Left ventricle myocardium superior (tissue), 1 donor: ENCODE results near the gene CELF1. TPM values are rescaled to one million over a fixed set of nuclear protein-coding genes. Genes with fewer than 3 reads are reported as not detected.

ENCODE experiments used
- ATAC-seq: fragments of 200-7000 bp; cut with Tn5 transposase; one replicate; pipeline ENCODE4 v1.9.1; 2020; ENCODE audit warnings: mild to moderate bottlenecking, moderate library complexity
- DNase-seq: peaks from one replicate; pipeline ENCODE4 v3.0.0-alpha.2; 2020
- intact Hi-C: fragments of 100-400 bp; cut with micrococcal nuclease; formaldehyde crosslinking; loops from one replicate; pipeline ENCODE4 v1.11.0; 2022
- total RNA-seq: library from RNA; stranded (reverse); fragmentation: NEBNext Ultra II Directional; extraction: Animal tissue kit (Norgen Biotek cat#: 25700); gene quantifications from one replicate; pipeline ENCODE4 v1.2.1, GENCODE V29; 2021
- donor health status: DM: no; HTN: yes; CAD: no; lungs with severe emphysema.

Gene CELF1
- total RNA-seq, 1 donor from 2014 or later, result 97.3 TPM

DNA sequence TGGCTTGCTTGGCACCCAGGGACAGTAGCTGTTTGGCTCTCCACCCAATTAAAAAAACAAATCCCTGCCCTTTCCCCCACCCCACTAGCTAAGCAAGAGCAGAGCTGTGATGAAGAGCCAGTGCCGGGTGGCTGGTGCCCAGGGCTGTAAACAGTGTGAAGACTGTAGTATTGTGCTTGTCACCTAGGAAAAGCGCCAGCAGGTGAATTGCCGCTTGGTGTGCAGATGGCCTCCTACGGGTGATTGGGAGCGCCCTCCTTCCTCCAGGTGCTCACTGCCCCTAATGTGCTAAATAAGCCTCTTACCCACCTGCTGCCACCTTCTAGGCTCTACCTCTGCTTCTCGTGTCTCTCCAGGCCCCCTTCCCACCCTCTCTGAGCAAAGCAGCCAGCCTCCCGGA lies 85.6 kb downstream of the CELF1 start:
- ATAC-seq (peak; percentile 5), DNase-seq (no peak)
- intact Hi-C loops, result no loop called here

- DNase-seq (peak; percentile 61), ATAC-seq (peak; percentile 59)
- intact Hi-C loops, result no loop called here
Measured at GRCh38 chr11:47466701-47467250, 86.2 kb downstream of the CELF1 start.

GRCh38 chr11:47466201-47466600 lies 86.7 kb downstream of the CELF1 start:
- no peak for DNase-seq
- intact Hi-C loops, result no loop called here
- ATAC-seq, result no peak

- intact Hi-C loops, result no loop called here
- ATAC-seq (no peak), DNase-seq (no peak)
Measured at GRCh38 chr11:47464483-47464882, 88.4 kb downstream of the CELF1 start.

GRCh38 chr11:47461876-47462275 lies 91.1 kb downstream of the CELF1 start:
- intact Hi-C loops, result no loop called here
- DNase-seq (no peak), ATAC-seq (no peak)

GRCh38 chr11:47460571-47461235 lies 92.2 kb downstream of the CELF1 start:
- ATAC-seq (no peak), DNase-seq (no peak)
- intact Hi-C loops, result no loop called here

DNA sequence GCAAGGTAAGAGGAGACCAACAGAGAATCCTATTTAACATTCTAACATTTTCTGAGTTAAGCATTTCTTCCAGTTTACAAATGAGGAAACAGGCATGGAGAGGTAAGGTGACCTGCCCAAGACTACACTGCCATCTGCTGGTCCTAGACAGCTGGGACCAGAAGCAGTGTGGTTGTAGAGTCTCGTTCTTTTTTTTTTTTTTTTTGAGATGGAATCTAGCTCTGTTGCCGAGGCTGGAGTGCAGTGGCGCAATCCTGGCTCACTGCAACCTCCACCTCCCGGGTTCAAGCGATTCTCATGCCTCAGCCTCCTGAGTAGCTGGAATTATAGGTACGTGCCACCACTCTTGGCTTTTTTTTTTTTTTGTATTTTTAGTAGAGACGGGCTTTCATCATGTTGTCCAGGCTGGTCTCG lies 98.7 kb downstream of the CELF1 start:
- DNase-seq (peak; percentile 65), ATAC-seq (peak; percentile 90)
- intact Hi-C loops, result loop anchor here (10.0 kb wide), 1 partner anchor 79 kb away; the partner anchor contains the start of gene SPI1

DNA sequence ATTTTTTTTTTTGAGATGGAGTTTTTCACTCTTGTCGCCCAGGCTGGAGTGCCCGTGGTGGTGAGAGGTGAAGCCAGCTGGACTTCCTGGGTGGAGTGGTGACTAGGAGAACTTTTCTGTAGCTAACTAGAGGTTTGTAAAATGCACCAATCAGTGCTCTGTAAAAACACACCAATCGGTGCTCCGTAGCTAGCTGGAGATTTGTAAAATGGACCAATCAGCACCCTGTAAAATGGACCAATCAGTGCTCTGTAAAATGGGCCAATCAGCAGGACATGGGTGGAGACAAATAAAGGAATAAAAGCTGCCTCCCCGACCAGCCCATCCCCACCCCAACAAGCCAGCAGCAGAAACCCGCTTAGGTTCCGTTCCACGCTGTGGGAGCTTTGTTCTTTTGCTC lies 99.6 kb downstream of the CELF1 start:
- ATAC-seq, result no peak
- DNase-seq, result no peak
- intact Hi-C loops, result loop anchor here (10.0 kb wide), 1 partner anchor 79 kb away; the partner anchor contains the start of gene SPI1

DNA sequence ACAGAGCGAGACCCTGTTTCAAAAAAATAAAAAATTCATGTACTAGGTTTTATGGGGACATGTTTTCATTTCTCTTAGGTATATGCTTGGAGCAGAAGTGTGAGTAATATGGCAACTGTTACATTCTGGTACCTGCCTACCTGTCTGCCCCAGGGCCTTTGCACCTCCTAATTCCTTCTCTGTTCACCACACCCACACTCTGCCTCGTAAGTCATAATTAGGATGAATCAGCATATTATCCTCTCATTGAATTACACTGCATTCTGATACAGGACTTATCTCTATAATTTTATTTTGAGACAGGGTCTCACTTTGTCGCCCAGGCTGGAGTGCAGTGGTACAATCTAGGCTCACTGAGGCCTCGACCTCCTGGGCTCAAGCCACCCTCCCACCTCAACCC lies 100.9 kb downstream of the CELF1 start:
- no peak for ATAC-seq
- DNase-seq, result no peak
- intact Hi-C loops, result loop anchor here (10.0 kb wide), 1 partner anchor 77 kb away; the partner anchor contains the start of gene SPI1

GRCh38 chr11:47451436-47451835 lies 101.5 kb downstream of the CELF1 start:
- DNase-seq (no peak), ATAC-seq (no peak)
- intact Hi-C loops, result loop anchor here (10.0 kb wide), 1 partner anchor 77 kb away; the partner anchor contains the start of gene SPI1

DNA sequence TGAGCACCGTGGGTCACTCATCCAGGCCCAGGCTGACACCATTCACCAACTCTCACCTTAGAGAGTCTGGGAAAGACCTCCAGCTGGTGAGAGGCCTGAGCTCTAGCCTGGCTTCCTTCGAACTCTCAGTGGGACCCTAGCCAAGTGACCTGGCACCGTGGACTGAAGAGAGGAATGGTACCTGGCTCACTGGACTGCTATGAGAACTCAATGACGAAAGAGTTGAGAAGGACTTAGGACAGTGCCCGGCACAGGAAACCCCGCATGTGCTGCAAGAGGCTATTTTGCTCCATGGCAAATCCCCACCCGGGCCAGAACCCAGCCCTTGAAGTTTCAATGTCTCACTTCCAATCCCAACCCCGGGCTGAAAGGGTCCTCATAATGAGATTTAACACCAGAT lies 103.4 kb downstream of the CELF1 start:
- intact Hi-C loops, result no loop called here
- DNase-seq (no peak), ATAC-seq (no peak)

GRCh38 chr11:47448566-47449427 lies 104.1 kb downstream of the CELF1 start, which contains the start of gene RAPSN:
Gene RAPSN (minus strand): TSS chr11:47449136. CDS start chr11:47448964, 172 bp downstream.
- DNase-seq (peak; percentile 55), ATAC-seq (peak; percentile 78)
- intact Hi-C loops, result no loop called here

GRCh38 chr11:47447906-47448305 lies 105.0 kb downstream of the CELF1 start:
- intact Hi-C loops, result no loop called here
- DNase-seq (no peak), ATAC-seq (no peak)

DNA sequence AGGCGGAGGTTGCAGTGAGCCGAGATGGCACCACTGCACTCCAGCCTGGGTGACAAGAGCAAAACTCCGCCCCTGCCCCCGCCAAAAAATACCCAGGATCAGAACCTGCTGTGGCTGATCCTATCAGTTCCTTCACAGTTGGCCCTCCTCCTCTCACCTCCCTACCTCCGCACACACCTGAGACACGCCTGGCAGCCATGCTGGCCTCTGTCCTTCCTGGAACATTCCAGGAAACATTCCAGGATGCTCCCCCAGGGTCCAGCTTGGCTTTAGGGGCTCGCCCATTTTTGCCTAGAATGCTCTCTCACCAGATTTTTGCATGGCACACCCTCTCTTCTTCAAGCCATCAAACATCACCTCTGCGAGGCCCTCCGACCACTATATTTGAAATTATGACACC lies 106.1 kb downstream of the CELF1 start:
- intact Hi-C loops, result no loop called here
- DNase-seq (no peak), ATAC-seq (no peak)

DNA sequence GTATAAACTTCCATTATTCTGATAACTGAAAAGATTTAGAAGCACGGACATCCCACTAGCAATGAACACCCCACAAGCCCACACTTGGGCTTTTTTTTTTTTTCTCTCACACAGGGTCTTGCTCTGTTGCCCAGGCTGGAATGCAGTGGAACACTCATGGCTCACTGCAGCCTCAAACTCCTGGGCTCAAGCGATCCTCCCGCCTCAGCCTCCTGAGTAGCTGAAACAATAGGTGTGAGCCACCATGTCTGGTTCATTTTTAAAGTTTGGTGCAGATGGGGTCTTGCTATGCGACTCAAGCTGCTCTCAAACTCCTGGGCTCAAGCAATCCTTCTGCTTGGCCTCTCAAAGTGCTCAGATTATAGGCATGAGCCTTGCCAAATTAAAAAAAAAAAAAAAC lies 107.1 kb downstream of the CELF1 start:
- ATAC-seq, result no peak
- intact Hi-C loops, result no loop called here
- DNase-seq, result no peak

DNA sequence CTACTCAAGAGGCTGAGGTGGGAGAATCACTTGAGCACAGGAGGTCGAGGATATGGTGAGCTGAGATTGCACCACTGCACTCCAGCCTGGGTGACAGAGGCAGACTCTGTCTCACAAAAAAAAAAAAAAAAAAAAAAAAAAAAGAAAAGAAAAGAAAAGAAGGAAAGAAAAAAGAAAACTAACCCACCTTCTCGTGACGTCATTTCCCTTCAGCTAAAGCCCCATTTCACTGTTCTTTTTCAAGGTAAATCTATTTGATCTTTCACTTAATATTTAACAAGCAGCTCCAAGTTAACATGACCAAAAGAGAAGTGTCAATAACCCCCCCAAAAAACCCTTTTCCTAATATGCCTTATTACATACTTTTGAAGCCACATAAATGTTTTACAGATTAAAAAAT lies 109.1 kb downstream of the CELF1 start:
- ATAC-seq (no peak), DNase-seq (no peak)
- intact Hi-C loops, result no loop called here

DNA sequence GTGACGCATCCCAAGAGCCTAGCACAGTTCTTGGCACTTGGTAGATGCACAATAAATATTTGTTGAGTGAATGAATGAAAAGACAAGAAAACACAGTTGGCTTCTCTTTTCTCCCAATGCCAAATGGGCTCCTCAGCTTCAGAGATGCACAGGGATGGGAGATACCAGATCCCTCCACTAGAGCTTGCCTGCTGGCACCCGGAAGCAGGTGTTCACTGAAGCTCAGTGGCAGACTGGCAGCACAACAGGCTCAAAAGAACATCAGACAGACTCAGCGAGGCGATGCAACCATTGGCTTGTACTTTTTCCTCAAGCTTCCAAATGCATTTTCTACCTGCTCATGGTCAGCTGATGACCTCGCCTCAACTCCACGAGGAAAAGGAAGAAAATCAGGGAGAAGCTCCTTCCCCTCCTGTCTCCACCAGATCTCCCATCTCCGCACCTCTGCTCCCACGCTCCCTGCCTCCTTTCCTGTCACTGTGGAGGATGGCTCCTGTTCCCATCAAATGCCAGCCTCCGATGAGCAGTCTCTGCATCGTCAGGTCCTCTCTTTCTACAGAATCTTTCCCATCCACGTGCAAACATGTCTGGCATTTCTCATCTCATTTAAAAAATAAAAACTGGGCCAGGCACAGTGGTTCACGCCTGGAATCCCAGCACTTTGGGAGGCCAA lies 109.8 kb downstream of the CELF1 start:
- DNase-seq (no peak), ATAC-seq (peak; percentile 28)
- intact Hi-C loops, result no loop called here

GRCh38 chr11:47442514-47442913 lies 110.4 kb downstream of the CELF1 start:
- intact Hi-C loops, result no loop called here
- ATAC-seq, result peak; percentile 92
- peak; percentile 85 for DNase-seq

- ATAC-seq, result no peak
- intact Hi-C loops, result no loop called here
Measured at GRCh38 chr11:47441421-47441820, 111.5 kb downstream of the CELF1 start.

More at GRCh38 chr11:47441421-47441820, 111.5 kb downstream of the CELF1 start:
- DNase-seq, result no peak
